Right lobe of liver (tissue), 4 donors: Measurements from ENCODE around the gene CBFA2T2.

Experiments
- POLR2A ChIP-seq: fragments of 450-650 bp; IDR thresholded peaks from one replicate; pipeline ENCODE4 v1.6.1; 2017; ENCODE audit warnings: antibody characterized with exemption, mild to moderate bottlenecking
- TF ChIP-seq, protein P1 (sequence below), 4 donors: fragments of 200-600 bp in 3 of 4; fragments of 450-650 bp in 1 of 4; IDR thresholded peaks; one replicate each; pipeline versions ENCODE4 v1.5.1 to v1.8.0; 2016 to 2022; ENCODE audit warnings: antibody characterized with exemption in 4 of 4, mild to moderate bottlenecking in 2 of 4
- donor health status: DM: no; HTN: no; CAD: no.
- donor health status: DM: no; HTN: no; CAD: no.
- donor health status: DM: no; HTN: yes; CAD: no.

DNA sequence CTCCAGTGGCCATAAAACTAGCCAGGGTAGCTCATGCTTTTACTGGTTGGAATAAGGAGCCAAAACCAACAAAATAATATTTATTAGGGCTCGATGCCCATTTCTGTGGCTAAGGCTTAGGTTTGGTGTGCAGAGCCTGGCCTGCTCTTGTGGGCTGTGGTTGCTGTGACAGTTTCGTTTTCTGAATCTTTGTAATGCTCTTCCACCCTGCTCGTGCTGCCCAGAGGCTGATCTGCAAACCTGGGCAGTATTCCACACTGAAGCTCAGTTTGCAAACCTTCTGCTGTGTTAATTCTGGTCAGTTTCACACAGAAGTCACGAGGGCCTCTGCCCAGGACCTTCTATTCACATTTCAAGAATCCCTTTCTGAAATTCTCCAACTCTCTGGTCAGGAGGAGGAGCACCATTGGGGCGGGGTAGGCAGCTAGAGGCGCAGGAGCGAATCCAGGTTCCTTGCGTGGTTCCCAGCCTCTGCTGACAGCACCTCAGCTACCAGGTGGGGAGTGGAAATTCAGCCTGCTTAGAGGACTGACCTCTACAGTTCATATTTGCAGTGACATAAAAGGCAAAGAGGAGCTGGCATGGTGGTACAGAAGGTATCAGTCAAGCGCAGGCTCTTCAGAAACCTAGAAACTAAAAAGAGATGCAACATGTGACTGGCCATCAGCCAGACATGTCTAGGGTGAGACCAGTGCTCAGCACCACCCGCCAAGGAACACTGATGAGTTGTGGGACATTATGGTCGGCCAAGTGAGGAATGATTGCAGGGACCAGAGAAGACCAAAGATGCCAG is 157.9 kb downstream of the CBFA2T2 start:
- TF ChIP-seq, protein P1, sequence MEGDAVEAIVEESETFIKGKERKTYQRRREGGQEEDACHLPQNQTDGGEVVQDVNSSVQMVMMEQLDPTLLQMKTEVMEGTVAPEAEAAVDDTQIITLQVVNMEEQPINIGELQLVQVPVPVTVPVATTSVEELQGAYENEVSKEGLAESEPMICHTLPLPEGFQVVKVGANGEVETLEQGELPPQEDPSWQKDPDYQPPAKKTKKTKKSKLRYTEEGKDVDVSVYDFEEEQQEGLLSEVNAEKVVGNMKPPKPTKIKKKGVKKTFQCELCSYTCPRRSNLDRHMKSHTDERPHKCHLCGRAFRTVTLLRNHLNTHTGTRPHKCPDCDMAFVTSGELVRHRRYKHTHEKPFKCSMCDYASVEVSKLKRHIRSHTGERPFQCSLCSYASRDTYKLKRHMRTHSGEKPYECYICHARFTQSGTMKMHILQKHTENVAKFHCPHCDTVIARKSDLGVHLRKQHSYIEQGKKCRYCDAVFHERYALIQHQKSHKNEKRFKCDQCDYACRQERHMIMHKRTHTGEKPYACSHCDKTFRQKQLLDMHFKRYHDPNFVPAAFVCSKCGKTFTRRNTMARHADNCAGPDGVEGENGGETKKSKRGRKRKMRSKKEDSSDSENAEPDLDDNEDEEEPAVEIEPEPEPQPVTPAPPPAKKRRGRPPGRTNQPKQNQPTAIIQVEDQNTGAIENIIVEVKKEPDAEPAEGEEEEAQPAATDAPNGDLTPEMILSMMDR (IDR thresholded peaks at IDR 0.05): no peak
- TF ChIP-seq POLR2A: no peak
